Brain microvascular endothelial cell (primary cell): ENCODE data around the gene OXTR.

ENCODE experiments used
- DNase-seq: peaks from one replicate; pipeline ENCODE4 v3.0.0-alpha.2; 2020
- H3K27ac ChIP-seq: fragments of 250-450 bp; sonication (Bioruptor Pico); 2 replicates; pipeline ENCODE4 v1.5.1; 2020; ENCODE audit warnings: mild to moderate bottlenecking, moderate library complexity
- H3K27me3 ChIP-seq: fragments of 250-450 bp; sonication (Bioruptor Pico); replicated peaks from 2 replicates; pipeline ENCODE4 v1.5.1; 2020; ENCODE audit warnings: mild to moderate bottlenecking
- H3K36me3 ChIP-seq: fragments of 250-450 bp; sonication (Bioruptor Pico); replicated peaks from 2 replicates; pipeline ENCODE4 v1.5.1; 2020; ENCODE audit warnings: mild to moderate bottlenecking
- H3K4me3 ChIP-seq: 2 replicates; pipeline ENCODE4 v1.5.1; 2011; ENCODE audit warnings: low read depth, mild to moderate bottlenecking, control low read depth, low read length, moderate library complexity
- CTCF ChIP-seq: IDR thresholded peaks from 2 replicates; pipeline ENCODE4 v1.5.1; 2011; ENCODE audit warnings: low read depth, mild to moderate bottlenecking, moderate library complexity, low read length, control low read depth, inconsistent platforms; ENCODE audit errors: missing control alignments
- in situ Hi-C: cut with HindIII; loops from 2 replicates; pipeline ENCODE4 v1.10.0; 2017; ENCODE audit warnings: low sequenced_read_pairs, low pct_ligation_motif_present

Gene OXTR

GRCh38 chr3:8733332-8734094 lies 35.9 kb downstream of the OXTR start, which contains the start of gene CAV3:
CAV3 (plus strand) TSS chr3:8733802; CDS start chr3:8733877, 75 bp downstream.
- TF ChIP-seq CTCF: no peak
- Histone ChIP-seq H3K27me3 (no peaks in the 10 kb centered on the region), H3K27ac (no peak within 1 kb of the TSS), H3K4me3 (no peak within 1 kb of the TSS), H3K36me3 (no peaks in the 10 kb centered on the region)
- DNase-seq: no peak
- in situ Hi-C loops: no loop called here

GRCh38 chr3:8732413-8732812 lies 37.0 kb downstream of the OXTR start:
- in situ Hi-C loops: no loop called here
- DNase-seq: no peak
- H3K36me3 ChIP-seq: no peaks in the 10 kb centered on the region
- H3K4me3 ChIP-seq: no peak overlapping the region
- H3K27ac ChIP-seq: no peak overlapping the region
- H3K27me3 ChIP-seq: no peaks in the 10 kb centered on the region
- TF ChIP-seq CTCF: no peak

- DNase-seq: no peak
- Histone ChIP-seq H3K4me3 (no peak overlapping the region), H3K27me3 (no peaks in the 10 kb centered on the region), H3K36me3 (no peaks in the 10 kb centered on the region), H3K27ac (no peak overlapping the region)
- TF ChIP-seq CTCF: no peak
- in situ Hi-C loops: no loop called here
These were observed 38.8 kb downstream of the OXTR start for GRCh38 chr3:8730656-8731055.

GRCh38 chr3:8729479-8729878 lies 39.9 kb downstream of the OXTR start:
- TF ChIP-seq CTCF: no peak
- DNase-seq: no peak
- no peaks in the 10 kb centered on the region for H3K36me3 ChIP-seq
- in situ Hi-C loops: no loop called here
- no peaks in the 10 kb centered on the region for H3K27me3 ChIP-seq
- H3K4me3 ChIP-seq: no peak overlapping the region
- no peak overlapping the region for H3K27ac ChIP-seq

- Histone ChIP-seq H3K27ac (no peak overlapping the region), H3K36me3 (no peaks in the 10 kb centered on the region), H3K4me3 (no peak overlapping the region), H3K27me3 (no peaks in the 10 kb centered on the region)
- in situ Hi-C loops: no loop called here
- no peak for TF ChIP-seq CTCF
- DNase-seq: no peak
These were observed 41.6 kb downstream of the OXTR start for GRCh38 chr3:8727605-8728512.
